ENCODE results near the gene ATG13. TPM values are rescaled to one million over a fixed set of nuclear protein-coding genes. Genes with fewer than 3 reads are reported as not detected.

Gene ATG13
- total RNA-seq, 2 donors from 2014 or later, result 36.8 to 76.8 TPM

DNA sequence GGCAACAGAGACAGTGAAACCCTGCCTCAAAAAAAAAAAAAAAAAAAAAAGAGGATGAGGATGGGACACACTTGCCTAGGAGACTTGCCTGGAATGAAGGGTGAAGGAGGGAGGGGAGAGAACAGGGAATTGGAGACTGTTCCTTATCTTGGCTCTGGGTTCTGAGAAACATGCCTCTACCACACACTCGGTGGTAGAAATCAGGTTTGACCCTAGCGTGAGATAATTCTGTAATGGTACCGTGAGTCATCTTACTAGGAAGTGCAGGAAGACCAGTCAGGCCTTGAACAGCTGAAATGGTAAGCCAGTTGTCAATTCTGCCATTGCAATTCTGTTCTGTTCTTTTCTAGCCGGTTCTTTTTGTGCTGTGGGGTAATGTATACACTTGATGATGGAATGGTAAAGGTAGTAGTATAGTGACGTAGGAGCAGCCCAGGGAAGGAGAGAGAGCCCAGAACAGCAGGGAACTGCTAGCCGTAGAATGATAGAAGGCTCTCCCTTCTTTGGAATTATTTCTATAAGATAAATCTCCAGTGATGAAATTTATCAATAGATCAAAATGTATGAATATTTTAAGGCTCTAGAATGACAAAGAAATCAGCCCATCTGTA, 19.6 kb upstream of the ATG13 start:
- TF ChIP-seq CTCF (IDR thresholded peaks at IDR 0.05), result no peak
- no peak for TF ChIP-seq POLR2A (IDR thresholded peaks at IDR 0.05)
- Histone ChIP-seq H3K27me3 (no peaks in the 10 kb centered on the region), H3K4me3 (no peak overlapping the region), H3K36me3 (replicated peaks in 1 of 2; ENCODE audit: insufficient read depth in 1 of 2, low read depth in 2 of 2) (no peaks in the 10 kb centered on the region), H3K27ac (no peak overlapping the region), H3K9me3 (no peaks in the 10 kb centered on the region), H3K4me1 (peaks cover 11% of the 10 kb centered on the region)
- intact Hi-C loops (cut with DNase I), result no loop called here
- 73 to 89% methylated on average over 6 of the region's 6 CpGs for WGBS, 2 donors
- DNase-seq, result no peak
- ATAC-seq, result no peak

DNA sequence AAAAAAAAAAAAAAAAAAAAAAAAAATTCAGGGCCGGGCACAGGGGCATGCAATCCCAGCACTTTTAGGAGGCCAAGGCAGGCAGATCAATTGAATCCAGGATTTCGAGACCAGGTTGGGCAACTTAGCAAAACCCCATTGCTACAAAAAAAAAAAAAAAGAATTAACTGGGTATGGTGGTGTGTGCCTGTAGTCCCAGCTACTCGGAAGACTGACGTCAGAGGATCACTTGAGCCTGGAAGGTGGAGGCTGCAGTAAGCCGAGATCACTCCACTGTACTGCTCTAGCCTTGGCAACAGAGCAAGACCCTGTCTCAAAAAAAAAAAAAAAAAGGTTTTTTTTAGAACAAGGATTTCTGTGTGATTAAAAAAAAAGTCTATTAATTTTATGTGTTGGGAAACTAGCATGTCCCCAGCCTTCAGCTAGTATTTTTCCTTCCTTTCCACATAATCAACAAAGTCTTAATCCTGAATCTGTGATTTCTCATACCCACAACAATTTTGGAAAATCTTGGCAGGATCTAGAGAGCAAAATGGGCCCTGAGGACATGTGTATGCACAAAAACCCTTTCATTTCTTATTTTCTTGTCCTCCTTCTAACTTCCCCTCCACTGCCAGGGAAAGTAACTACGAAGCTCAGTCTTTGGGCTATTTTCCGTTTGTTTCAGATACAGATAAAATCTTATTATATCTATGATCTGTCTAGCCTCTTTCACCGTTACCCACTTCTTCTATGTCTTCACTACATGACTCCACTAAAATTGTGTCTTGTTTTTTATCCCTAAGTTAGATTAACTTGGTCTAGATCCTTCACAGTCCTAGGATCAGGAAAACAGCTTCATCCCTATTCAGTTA, 17.8 kb upstream of the ATG13 start:
- ATAC-seq, result peak; percentile 27
- TF ChIP-seq POLR2A (IDR thresholded peaks at IDR 0.05), result no peak
- TF ChIP-seq CTCF (IDR thresholded peaks at IDR 0.05), result no peak
- Histone ChIP-seq H3K36me3 (replicated peaks in 1 of 2; ENCODE audit: insufficient read depth in 1 of 2, low read depth in 2 of 2) (no peaks in the 10 kb centered on the region), H3K9me3 (no peaks in the 10 kb centered on the region), H3K27me3 (no peaks in the 10 kb centered on the region), H3K4me3 (no peak overlapping the region), H3K27ac (no peak overlapping the region), H3K4me1 (no peaks in the 10 kb centered on the region)
- no peak for DNase-seq
- 88 to 90% methylated on average over 8 of the region's 8 CpGs for WGBS, 2 donors
- intact Hi-C loops (cut with DNase I), result no loop called here

DNA sequence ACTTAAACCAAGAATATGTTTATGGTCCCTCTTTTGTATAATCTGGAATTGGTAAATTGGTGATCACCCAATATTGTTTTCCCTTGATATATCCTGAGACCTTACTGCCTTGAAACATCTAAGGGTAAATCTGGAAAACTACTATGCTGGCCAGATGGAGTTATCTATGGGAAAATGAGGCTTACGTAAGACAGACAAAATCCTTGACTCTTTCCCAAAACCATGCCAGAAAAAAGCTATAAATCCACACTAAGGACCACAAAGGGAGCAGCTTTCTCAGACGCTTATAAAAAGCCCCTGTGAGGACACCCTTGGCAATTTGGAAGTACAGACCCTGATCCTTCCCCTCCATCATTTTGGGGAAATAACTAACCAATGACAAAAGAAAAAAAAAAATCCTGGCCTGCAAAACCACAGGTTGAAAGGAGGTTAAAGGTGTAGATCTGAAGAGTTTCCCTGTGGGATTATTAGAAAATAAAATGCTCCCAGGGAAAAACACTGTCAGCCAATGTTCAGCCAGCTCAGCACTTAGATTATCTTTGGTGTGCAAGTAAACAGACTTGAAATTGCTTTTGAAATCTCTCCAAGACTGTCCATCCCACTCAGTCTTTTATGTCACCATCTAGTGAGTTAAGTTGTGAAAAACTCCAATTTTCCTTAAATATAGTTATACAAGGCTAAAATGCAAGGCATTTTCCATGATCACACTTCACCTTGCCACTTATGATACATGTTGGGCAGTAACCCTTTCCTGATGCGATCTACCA, 17.0 kb upstream of the ATG13 start:
- ATAC-seq, result no peak

DNA sequence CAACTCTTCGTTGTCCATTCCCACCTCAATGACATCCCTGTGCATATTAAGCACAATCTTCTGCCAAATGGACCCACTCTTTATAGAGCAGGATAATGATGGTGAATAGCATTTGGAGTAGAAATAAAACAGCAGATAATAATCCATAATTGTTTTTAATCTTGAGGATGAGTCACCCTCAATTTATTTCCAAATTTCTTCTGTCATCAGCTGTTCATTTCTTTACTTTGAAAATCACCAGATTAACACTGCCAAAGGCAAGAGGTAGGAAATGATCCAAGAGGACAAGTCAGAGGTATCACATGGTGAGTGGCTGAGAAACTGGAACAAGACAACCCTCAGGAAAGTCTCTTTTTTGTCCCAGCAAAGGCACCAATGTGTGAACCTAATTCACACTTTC, 16.2 kb upstream of the ATG13 start:
- no peaks in the 10 kb centered on the region for H3K36me3 ChIP-seq (replicated peaks in 1 of 2; ENCODE audit: insufficient read depth in 1 of 2, low read depth in 2 of 2)
- H3K27ac ChIP-seq, result no peak overlapping the region
- no peaks in the 10 kb centered on the region for H3K4me1 ChIP-seq
- no peak for TF ChIP-seq POLR2A (IDR thresholded peaks at IDR 0.05)
- no peak for TF ChIP-seq CTCF (IDR thresholded peaks at IDR 0.05)
- 63 to 84% methylated on average over 1 of the region's 1 CpG for WGBS, 2 donors
- no peaks in the 10 kb centered on the region for H3K27me3 ChIP-seq
- ATAC-seq, result no peak
- DNase-seq, result no peak
- intact Hi-C loops (cut with DNase I), result no loop called here
- no peak overlapping the region for H3K4me3 ChIP-seq
- no peaks in the 10 kb centered on the region for H3K9me3 ChIP-seq

More for the DNA sequence above, 17.0 kb upstream of the ATG13 start:
- DNase-seq, result no peak
- 72 to 81% methylated on average over 3 of the region's 3 CpGs for WGBS, 2 donors
- Histone ChIP-seq H3K4me3 (no peak overlapping the region), H3K36me3 (replicated peaks in 1 of 2; ENCODE audit: insufficient read depth in 1 of 2, low read depth in 2 of 2) (no peaks in the 10 kb centered on the region), H3K27ac (no peak overlapping the region), H3K9me3 (no peaks in the 10 kb centered on the region), H3K4me1 (no peaks in the 10 kb centered on the region), H3K27me3 (no peaks in the 10 kb centered on the region)
- intact Hi-C loops (cut with DNase I), result no loop called here
- TF ChIP-seq POLR2A (IDR thresholded peaks at IDR 0.05), result no peak
- TF ChIP-seq CTCF (IDR thresholded peaks at IDR 0.05), result no peak
